GM23248 (cell line): ENCODE data around the gene RPP25.

Source experiments
- EZH2 ChIP-seq: fragments of 200-600 bp; sonication (generic); IDR thresholded peaks from 2 replicates; pipeline ENCODE4 v1.6.1; 2018; ENCODE audit warnings: antibody characterized with exemption, mild to moderate bottlenecking; ENCODE audit not compliant: insufficient read depth, poor library complexity, severe bottlenecking
- EZH2phosphoT487 ChIP-seq: fragments of 200-600 bp; sonication (generic); IDR thresholded peaks from 2 replicates; pipeline ENCODE4 v1.6.1; 2018; ENCODE audit warnings: antibody characterized with exemption, moderate library complexity, mild to moderate bottlenecking, low read depth; ENCODE audit not compliant: insufficient read depth

DNA sequence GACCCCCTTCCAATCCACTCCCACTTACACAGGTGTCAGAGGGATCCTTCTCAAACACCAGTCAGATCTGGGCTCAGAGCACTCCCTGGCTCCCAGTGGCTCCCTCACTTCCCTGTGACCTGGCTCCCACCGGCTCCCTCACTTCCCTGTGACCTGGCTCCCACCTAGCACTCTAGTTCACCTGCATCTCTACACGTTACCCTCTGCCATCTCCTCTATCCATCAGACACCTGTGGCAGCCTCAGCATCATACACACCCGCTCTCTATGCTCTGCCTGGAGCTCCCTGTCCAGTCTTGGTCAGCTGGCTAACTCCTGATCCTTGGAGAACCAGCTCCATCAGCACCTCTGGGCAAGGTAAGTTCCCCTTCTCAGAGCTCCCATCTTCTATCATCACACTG, 5.6 kb downstream of the RPP25 start:
- TF ChIP-seq EZH2phosphoT487 (no peak), EZH2 (no peak)
